Measurements from ENCODE around the gene KIF2B. TPM values are rescaled to one million over a fixed set of nuclear protein-coding genes. Genes with fewer than 3 reads are reported as not detected.
"Not testable (repeated sequence)": the region's sequence is repeated elsewhere in the genome, so short reads cannot be mapped to it uniquely, and the experiment has no call there.

KIF2B gene
- total RNA-seq, 1 experiment from 2014 or later, result not detected

GRCh38 chr17:53806473-53806872 lies 16.3 kb upstream of the KIF2B start:
- Histone ChIP-seq H3K36me3 (ENCODE audit: insufficient read depth, low read length) (no peaks in the 10 kb centered on the region), H3K9me3 (ENCODE audit: low read length) (peaks cover 13% of the 10 kb centered on the region; the same call in 1 of the 2 replicates), H3K4me1 (ENCODE audit: low read length) (no peaks in the 10 kb centered on the region), H3K4me3 (ENCODE audit: low read length) (no peak overlapping the region), H2AFZ (ENCODE audit: low read length) (no peak overlapping the region), H3K79me2 (ENCODE audit: low read length) (no peaks in the 10 kb centered on the region), H3K9ac (ENCODE audit: low read length) (no peak overlapping the region), H3K27ac (ENCODE audit: low read length) (no peak overlapping the region), H3K27me3 (ENCODE audit: low read length) (no peaks in the 10 kb centered on the region), H3K9me2 (replicated peaks; ENCODE audit: insufficient read depth, low read length) (no peaks in the 10 kb centered on the region; the same call in 1 of the 2 replicates), H3K4me2 (ENCODE audit: low read depth, low read length, poor library complexity, severe bottlenecking) (no peak overlapping the region), H4K20me1 (ENCODE audit: insufficient read depth, low read depth, low read length) (no peaks in the 10 kb centered on the region)
- DNase-seq, result no peak

DNA sequence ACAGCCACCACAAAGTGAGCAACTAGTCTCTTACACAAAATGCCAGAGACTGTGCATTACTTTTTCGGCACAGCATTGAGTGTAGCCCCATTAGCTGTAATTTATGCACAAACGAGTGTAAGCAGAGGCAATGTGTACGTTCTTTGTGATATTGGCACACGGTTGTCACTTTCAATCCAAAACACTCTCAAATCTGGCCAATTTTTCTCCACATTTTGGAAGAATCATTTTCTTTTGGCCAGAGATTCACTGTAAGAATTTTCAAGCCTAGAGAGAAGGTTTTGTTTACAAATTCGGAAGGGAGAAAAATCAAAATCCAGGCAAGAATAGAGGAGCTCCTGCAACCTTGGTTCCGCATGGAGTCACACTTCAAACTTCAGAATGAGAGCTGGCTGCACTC lies 15.4 kb upstream of the KIF2B start:
- Histone ChIP-seq H3K4me3 (ENCODE audit: low read length) (no peak overlapping the region), H3K9me2 (replicated peaks; ENCODE audit: insufficient read depth, low read length) (no peaks in the 10 kb centered on the region; the same call in 1 of the 2 replicates), H3K4me1 (ENCODE audit: low read length) (no peaks in the 10 kb centered on the region), H3K9me3 (ENCODE audit: low read length) (peaks cover 13% of the 10 kb centered on the region; the same call in 1 of the 2 replicates), H3K27ac (ENCODE audit: low read length) (no peak overlapping the region), H3K36me3 (ENCODE audit: insufficient read depth, low read length) (no peaks in the 10 kb centered on the region), H3K79me2 (ENCODE audit: low read length) (no peaks in the 10 kb centered on the region), H3K4me2 (ENCODE audit: low read depth, low read length, poor library complexity, severe bottlenecking) (no peak overlapping the region), H3K27me3 (ENCODE audit: low read length) (no peaks in the 10 kb centered on the region), H4K20me1 (ENCODE audit: insufficient read depth, low read depth, low read length) (no peaks in the 10 kb centered on the region), H3K9ac (ENCODE audit: low read length) (no peak overlapping the region), H2AFZ (ENCODE audit: low read length) (no peak overlapping the region)
- no peak for DNase-seq

DNA sequence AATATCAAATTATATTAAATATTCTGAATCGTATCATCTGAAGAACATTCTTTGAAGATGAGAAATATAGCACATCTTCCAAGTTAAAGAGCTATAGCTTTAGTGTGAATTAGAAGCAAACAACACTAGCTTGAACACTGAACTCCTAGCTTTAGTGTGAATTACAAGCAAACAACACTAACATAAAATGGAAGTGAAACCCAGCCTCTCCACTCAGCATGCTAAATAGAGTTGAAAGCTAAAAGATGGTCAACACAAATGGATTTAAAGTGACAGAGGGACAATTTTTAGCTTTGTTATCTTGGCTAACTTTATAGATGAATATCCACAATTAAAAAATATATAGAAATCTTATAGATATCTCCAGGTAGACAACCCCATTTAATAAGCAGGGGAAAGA lies 4.5 kb upstream of the KIF2B start:
- H3K4me2 ChIP-seq (ENCODE audit: low read depth, low read length, poor library complexity, severe bottlenecking), result no peak overlapping the region
- H3K27me3 ChIP-seq (ENCODE audit: low read length), result no peaks in the 10 kb centered on the region
- no peak overlapping the region for H3K4me3 ChIP-seq (ENCODE audit: low read length)
- H3K79me2 ChIP-seq (ENCODE audit: low read length), result no peaks in the 10 kb centered on the region
- no peaks in the 10 kb centered on the region for H4K20me1 ChIP-seq (ENCODE audit: insufficient read depth, low read depth, low read length)
- no peak overlapping the region for H2AFZ ChIP-seq (ENCODE audit: low read length)
- H3K9me3 ChIP-seq (ENCODE audit: low read length), result peaks cover 16% of the 10 kb centered on the region
- H3K27ac ChIP-seq (ENCODE audit: low read length), result no peak overlapping the region
- H3K9ac ChIP-seq (ENCODE audit: low read length), result no peak overlapping the region
- H3K9me2 ChIP-seq (replicated peaks; ENCODE audit: insufficient read depth, low read length), result no peaks in the 10 kb centered on the region
- DNase-seq, result no peak
- no peaks in the 10 kb centered on the region for H3K4me1 ChIP-seq (ENCODE audit: low read length)
- H3K36me3 ChIP-seq (ENCODE audit: insufficient read depth, low read length), result no peaks in the 10 kb centered on the region

GRCh38 chr17:53818929-53819328 lies 3.8 kb upstream of the KIF2B start:
- Histone ChIP-seq H3K27ac (ENCODE audit: low read length) (no peak overlapping the region), H3K4me2 (ENCODE audit: low read depth, low read length, poor library complexity, severe bottlenecking) (no peak overlapping the region), H3K9ac (ENCODE audit: low read length) (no peak overlapping the region), H2AFZ (ENCODE audit: low read length) (no peak overlapping the region), H3K27me3 (ENCODE audit: low read length) (no peaks in the 10 kb centered on the region), H3K9me2 (replicated peaks; ENCODE audit: insufficient read depth, low read length) (no peaks in the 10 kb centered on the region), H3K36me3 (ENCODE audit: insufficient read depth, low read length) (no peaks in the 10 kb centered on the region), H4K20me1 (ENCODE audit: insufficient read depth, low read depth, low read length) (no peaks in the 10 kb centered on the region), H3K4me1 (ENCODE audit: low read length) (no peaks in the 10 kb centered on the region), H3K4me3 (ENCODE audit: low read length) (no peak overlapping the region), H3K79me2 (ENCODE audit: low read length) (no peaks in the 10 kb centered on the region), H3K9me3 (ENCODE audit: low read length) (peaks cover 17% of the 10 kb centered on the region)
- DNase-seq, result no peak

- H3K27me3 ChIP-seq (ENCODE audit: low read length), result no peaks in the 10 kb centered on the region
- no peaks in the 10 kb centered on the region for H4K20me1 ChIP-seq (ENCODE audit: insufficient read depth, low read depth, low read length)
- H3K9me2 ChIP-seq (replicated peaks; ENCODE audit: insufficient read depth, low read length), result no peaks in the 10 kb centered on the region
- no peak overlapping the region for H3K27ac ChIP-seq (ENCODE audit: low read length)
- H3K4me1 ChIP-seq (ENCODE audit: low read length), result no peaks in the 10 kb centered on the region
- no peaks in the 10 kb centered on the region for H3K79me2 ChIP-seq (ENCODE audit: low read length)
- H3K9ac ChIP-seq (ENCODE audit: low read length), result no peak overlapping the region
- H3K9me3 ChIP-seq (ENCODE audit: low read length), result peaks cover 14% of the 10 kb centered on the region
- H3K4me2 ChIP-seq (ENCODE audit: low read depth, low read length, poor library complexity, severe bottlenecking), result no peak overlapping the region
- H2AFZ ChIP-seq (ENCODE audit: low read length), result no peak overlapping the region
- no peak for DNase-seq
- H3K4me3 ChIP-seq (ENCODE audit: low read length), result no peak overlapping the region
- no peaks in the 10 kb centered on the region for H3K36me3 ChIP-seq (ENCODE audit: insufficient read depth, low read length)
These were observed 2.8 kb upstream of the KIF2B start for GRCh38 chr17:53819956-53820355.

GRCh38 chr17:53823341-53824050 lies 769 bp downstream of the KIF2B start:
- H3K9me3 ChIP-seq (ENCODE audit: low read length), result peaks cover 10% of the 10 kb centered on the region
- no peak for DNase-seq
- H2AFZ ChIP-seq (ENCODE audit: low read length), result no peak overlapping the region
- no peaks in the 10 kb centered on the region for H3K36me3 ChIP-seq (ENCODE audit: insufficient read depth, low read length)
- H3K27ac ChIP-seq (ENCODE audit: low read length), result no peak overlapping the region
- H3K4me3 ChIP-seq (ENCODE audit: low read length), result no peak overlapping the region
- H3K9me2 ChIP-seq (replicated peaks; ENCODE audit: insufficient read depth, low read length), result no peaks in the 10 kb centered on the region
- no peaks in the 10 kb centered on the region for H4K20me1 ChIP-seq (ENCODE audit: insufficient read depth, low read depth, low read length)
- H3K79me2 ChIP-seq (ENCODE audit: low read length), result no peaks in the 10 kb centered on the region
- no peak overlapping the region for H3K4me2 ChIP-seq (ENCODE audit: low read depth, low read length, poor library complexity, severe bottlenecking)
- H3K27me3 ChIP-seq (ENCODE audit: low read length), result no peaks in the 10 kb centered on the region
- no peak overlapping the region for H3K9ac ChIP-seq (ENCODE audit: low read length)
- H3K4me1 ChIP-seq (ENCODE audit: low read length), result no peaks in the 10 kb centered on the region

DNA sequence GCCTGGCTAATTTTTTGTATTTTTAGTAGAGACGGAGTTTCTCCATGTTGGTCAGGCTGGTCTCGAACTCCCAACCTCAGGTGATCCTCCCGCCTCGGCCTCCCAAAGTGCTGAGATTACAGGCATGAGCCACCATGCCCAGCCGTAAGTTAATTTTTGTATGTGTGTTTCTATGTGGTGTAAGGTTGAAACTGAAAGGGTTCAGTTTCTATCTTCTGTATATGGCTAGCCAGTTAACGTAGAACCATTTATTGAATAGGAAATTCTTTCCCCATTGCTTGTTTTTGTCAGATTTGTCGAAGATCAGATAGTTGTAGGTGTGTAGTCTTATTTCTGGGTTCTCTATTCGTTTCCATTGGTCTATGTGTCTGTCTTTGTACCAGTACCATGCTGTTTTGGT lies 12.0 kb downstream of the KIF2B start:
- not testable (repeated sequence) for H3K27ac ChIP-seq (ENCODE audit: low read length); H3K79me2 ChIP-seq (ENCODE audit: low read length); H3K36me3 ChIP-seq (ENCODE audit: insufficient read depth, low read length); H3K4me1 ChIP-seq (ENCODE audit: low read length); H3K4me2 ChIP-seq (ENCODE audit: low read depth, low read length, poor library complexity, severe bottlenecking); H3K9ac ChIP-seq (ENCODE audit: low read length); H3K4me3 ChIP-seq (ENCODE audit: low read length); H3K9me2 ChIP-seq (replicated peaks; ENCODE audit: insufficient read depth, low read length); H4K20me1 ChIP-seq (ENCODE audit: insufficient read depth, low read depth, low read length); H3K27me3 ChIP-seq (ENCODE audit: low read length); H2AFZ ChIP-seq (ENCODE audit: low read length); DNase-seq
- H3K9me3 ChIP-seq (ENCODE audit: low read length), result peaks cover 28% of the 10 kb centered on the region

DNA sequence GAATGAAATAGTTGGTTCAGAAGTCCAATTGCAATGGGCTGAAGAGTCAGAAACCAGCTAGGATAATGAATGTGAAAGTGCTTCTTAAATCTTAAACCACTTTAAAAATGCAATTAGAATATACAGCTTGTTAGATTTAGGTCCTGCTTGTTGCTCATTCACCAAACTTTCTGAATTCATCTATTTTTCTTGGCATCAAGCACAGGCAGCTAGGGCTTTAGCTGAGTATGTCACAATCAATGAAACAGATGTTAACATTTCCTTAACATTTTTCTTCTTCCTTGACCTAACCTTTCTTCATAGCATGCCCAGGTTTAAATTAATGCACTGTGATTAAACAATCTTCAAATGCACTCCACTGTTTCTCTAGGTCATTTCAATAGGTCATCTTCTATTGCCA lies 14.4 kb downstream of the KIF2B start:
- H3K27me3 ChIP-seq (ENCODE audit: low read length), result no peaks in the 10 kb centered on the region
- H3K79me2 ChIP-seq (ENCODE audit: low read length), result no peaks in the 10 kb centered on the region
- no peak for DNase-seq
- H3K9me3 ChIP-seq (ENCODE audit: low read length), result peaks cover 33% of the 10 kb centered on the region
- H2AFZ ChIP-seq (ENCODE audit: low read length), result no peak overlapping the region
- H4K20me1 ChIP-seq (ENCODE audit: insufficient read depth, low read depth, low read length), result no peaks in the 10 kb centered on the region
- H3K9ac ChIP-seq (ENCODE audit: low read length), result no peak overlapping the region
- H3K4me1 ChIP-seq (ENCODE audit: low read length), result no peaks in the 10 kb centered on the region
- H3K4me2 ChIP-seq (ENCODE audit: low read depth, low read length, poor library complexity, severe bottlenecking), result no peak overlapping the region
- no peaks in the 10 kb centered on the region for H3K9me2 ChIP-seq (replicated peaks; ENCODE audit: insufficient read depth, low read length)
- no peak overlapping the region for H3K4me3 ChIP-seq (ENCODE audit: low read length)
- H3K27ac ChIP-seq (ENCODE audit: low read length), result no peak overlapping the region
- no peaks in the 10 kb centered on the region for H3K36me3 ChIP-seq (ENCODE audit: insufficient read depth, low read length)

Measured in Karpas-422 (cell line).